Thyroid gland (tissue), 4 donors: Measurements from ENCODE around the gene ADAMTS17.

Source experiments
- POLR2A ChIP-seq, 2 donors: fragments of 450-650 bp; IDR thresholded peaks; one replicate each; pipeline ENCODE4 v1.6.1; 2017; ENCODE audit warnings: antibody characterized with exemption in 2 of 2, mild to moderate bottlenecking in 2 of 2, moderate library complexity in 1 of 2
- TF ChIP-seq, protein P1 (sequence below), 6 experiments: fragments of 200-600 bp in 3 of 6; fragments of 450-650 bp in 3 of 6; sonication (generic) in 3 of 6; IDR thresholded peaks; one replicate each; pipeline ENCODE4 v1.5.1; 2016 to 2019; ENCODE audit warnings: antibody characterized with exemption in 6 of 6, mild to moderate bottlenecking in 2 of 6, inconsistent platforms in 1 of 6, moderate library complexity in 1 of 6

GRCh38 chr15:99982662-99983061, 359.1 kb downstream of the ADAMTS17 start:
- TF ChIP-seq, protein P1, sequence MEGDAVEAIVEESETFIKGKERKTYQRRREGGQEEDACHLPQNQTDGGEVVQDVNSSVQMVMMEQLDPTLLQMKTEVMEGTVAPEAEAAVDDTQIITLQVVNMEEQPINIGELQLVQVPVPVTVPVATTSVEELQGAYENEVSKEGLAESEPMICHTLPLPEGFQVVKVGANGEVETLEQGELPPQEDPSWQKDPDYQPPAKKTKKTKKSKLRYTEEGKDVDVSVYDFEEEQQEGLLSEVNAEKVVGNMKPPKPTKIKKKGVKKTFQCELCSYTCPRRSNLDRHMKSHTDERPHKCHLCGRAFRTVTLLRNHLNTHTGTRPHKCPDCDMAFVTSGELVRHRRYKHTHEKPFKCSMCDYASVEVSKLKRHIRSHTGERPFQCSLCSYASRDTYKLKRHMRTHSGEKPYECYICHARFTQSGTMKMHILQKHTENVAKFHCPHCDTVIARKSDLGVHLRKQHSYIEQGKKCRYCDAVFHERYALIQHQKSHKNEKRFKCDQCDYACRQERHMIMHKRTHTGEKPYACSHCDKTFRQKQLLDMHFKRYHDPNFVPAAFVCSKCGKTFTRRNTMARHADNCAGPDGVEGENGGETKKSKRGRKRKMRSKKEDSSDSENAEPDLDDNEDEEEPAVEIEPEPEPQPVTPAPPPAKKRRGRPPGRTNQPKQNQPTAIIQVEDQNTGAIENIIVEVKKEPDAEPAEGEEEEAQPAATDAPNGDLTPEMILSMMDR (IDR thresholded peaks at IDR 0.05) = no peak
- no peak for TF ChIP-seq POLR2A (IDR thresholded peaks at IDR 0.05)
